Activated T-cell treated with anti-CD3 and anti-CD28 coated beads, Interleukin-2, amount 50 U/mL, for 1 hour (primary cell): ENCODE results near the gene ARHGEF38.
"Not testable (repeated sequence)": the region's sequence is repeated elsewhere in the genome, so short reads cannot be mapped to it uniquely, and the experiment has no call there.

Experiments
- DNase-seq: peaks from one replicate; pipeline ENCODE4 v3.0.0-alpha.2; 2020

Gene ARHGEF38

DNA sequence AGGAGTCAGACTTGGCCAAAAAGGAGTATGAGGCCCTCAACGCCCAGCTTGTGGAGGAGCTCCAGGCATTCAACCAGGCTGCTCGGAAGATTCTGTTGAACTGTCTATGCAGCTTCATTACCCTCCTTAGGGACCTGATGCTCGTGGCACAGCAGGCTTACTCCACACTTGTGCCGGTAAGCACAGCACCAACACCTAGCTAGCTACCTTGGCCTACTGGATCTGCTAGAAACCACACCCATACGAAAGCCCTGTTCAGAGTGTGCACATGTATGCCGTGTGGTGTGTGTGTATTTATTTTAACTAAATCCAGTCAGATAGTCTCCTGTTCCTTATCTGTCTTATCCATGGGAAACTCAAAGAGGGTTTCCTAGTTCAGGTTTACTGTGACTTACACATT, 106.8 kb downstream of the ARHGEF38 start:
- no peak for DNase-seq

DNA sequence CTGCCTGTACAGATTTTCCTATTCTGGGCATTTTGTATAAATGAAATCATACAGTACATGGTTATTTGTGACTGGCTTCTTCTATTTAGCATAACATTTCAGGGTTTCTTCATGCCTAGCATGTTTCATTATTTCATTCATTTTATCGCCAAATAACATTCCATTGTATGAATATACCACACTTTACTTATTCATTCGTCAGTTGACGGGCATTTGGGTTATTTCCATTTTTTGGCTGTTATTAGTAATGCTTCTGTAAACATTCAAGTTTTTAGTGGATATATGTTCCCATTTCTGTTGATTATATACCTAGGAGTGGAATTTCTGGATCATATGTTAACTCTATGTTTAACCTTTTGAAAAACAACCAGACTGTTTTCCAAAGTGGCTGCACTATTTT, 108.6 kb downstream of the ARHGEF38 start:
- DNase-seq: no peak

DNA sequence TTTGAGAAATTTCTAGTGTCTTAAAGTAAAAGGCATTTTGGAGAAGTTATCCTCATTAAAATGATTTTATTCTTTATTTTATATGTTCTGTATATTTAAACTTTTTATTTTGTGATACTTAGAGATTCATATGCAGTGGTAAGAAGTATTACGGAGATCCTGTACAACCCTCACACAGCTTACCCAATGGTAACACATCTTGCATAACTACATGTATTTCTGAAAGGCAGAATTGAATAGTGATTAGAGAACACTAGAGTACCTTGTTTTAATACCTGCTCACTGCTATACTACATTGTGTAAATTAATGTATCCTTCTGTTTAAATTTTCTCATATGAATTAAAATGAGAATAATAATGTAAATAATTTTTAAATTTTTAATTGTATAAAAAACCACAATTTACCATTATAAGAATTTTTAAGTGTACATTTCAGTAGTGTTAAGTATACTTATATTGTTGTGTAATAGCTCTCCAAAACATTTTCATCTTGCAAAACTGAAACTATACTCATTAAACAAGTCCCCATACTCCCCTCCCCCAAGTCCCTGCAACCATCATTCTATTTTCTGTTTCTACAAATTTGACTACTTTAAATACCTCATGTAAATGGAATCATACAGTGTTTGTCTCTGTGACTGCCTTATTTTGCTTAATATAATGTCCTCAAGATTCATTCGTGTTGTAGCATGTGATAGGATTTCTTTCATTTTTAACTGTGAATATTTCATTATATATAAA, 110.7 kb downstream of the ARHGEF38 start:
- no peak for DNase-seq

DNA sequence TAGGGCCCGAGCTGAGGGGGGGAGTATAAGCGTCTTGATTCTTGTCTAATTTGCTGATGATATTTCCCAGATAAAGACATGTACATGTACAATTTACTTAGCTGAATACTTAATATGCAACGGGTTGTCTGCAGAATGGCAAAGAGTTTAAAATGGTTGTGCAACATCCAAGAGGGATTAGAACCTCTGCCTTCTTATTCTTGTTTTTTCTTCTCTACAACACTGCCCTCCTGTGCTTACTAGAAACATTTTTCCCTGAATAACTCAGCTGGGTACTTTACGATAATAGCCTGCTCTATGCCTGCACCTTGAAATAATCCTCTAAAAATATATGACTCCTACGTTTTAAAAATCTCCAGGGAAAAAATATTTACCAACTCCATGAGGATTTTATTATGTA, 114.3 kb downstream of the ARHGEF38 start:
- DNase-seq: no peak

DNA sequence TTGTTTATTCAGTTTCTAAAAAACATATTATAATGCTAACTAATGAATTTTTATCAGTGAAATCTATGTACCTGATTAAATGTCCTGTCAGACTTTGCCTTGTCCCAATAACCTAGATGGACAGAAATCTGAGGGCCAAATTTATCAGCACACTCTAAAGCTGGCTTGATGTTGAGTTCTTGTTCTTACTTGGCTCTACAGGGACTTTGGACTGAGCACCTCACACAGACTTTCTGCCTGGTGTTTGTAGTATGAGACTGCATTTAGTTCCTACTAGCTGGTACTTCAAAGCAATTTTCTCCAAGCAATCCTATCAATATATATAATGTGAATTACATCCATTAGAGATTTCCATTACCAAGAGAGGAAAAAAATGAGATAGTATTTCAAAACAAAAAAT, 118.3 kb downstream of the ARHGEF38 start:
- no peak for DNase-seq

DNA sequence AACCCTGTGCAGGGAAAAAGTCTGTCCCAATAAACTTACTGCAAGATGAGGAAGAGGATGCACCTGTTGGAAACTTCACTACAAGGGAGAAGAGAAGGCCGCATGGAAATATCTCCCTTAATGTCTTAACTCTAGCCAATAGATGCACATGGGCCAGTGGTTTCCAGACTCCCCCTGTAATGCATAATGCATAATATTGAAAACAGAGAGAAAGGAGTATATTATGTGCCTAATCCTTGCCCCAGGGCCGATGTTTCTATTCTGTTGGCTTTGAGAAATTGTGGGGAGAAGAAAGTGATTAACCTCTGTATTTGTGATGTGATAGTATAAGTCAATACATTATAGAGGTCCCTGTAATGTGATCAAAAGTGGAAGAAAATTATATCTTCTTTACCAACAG, 118.9 kb downstream of the ARHGEF38 start:
- DNase-seq: no peak

DNA sequence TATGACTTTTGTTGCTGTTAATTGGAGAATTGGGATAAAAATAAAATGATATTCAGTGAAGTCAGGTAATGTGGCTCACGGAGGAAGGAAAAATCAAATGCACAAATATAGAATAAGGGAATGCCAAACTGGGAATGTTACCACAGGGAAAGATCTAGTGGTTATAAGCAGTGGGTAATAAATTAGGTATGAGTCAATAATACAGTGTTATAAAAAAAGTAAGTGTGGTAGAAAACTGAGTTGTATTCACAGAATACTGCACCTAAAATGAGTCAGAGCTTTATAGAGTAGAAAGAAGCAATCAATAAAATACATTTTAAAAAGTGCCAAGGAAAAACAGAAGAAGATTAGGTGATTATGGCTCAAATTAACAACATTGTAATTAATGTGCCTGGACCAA, 121.6 kb downstream of the ARHGEF38 start:
- DNase-seq: no peak

DNA sequence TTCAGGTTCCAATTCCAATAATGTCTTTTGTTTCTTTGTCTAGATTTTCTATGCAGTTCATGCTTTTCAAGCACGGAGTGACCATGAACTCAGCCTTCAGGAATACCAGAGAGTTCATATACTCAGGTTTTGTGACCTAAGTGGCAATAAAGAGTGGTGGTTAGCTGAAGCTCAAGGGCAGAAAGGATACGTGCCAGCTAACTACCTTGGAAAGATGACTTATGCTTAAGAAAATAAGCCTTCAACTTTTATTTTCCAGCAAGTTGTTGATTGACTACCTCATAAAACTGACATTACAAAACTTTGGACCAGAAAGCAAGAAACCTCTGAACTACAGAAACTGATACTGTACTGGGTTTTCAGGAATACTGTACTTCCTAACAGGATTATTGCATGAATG, 125.3 kb downstream of the ARHGEF38 start:
- DNase-seq: no peak

DNA sequence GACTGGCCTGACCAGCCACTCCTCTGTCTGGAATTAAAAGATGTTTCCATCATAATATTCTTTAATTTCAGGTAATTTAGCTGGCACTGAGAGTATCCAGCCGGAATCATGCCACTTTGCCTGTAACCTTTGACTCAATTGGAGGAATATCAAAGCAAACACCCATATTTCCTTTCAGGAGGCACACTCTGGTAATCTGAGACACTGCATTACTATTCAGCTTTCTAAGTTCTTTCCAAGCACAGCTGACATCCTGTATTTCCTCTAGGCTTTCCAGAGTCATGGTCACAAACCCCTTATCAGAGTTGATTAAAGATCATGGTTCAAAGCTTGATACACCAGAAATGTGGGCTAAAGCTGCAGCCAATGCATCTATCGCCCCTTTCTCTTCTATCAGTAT, 126.8 kb downstream of the ARHGEF38 start:
- no peak for DNase-seq

DNA sequence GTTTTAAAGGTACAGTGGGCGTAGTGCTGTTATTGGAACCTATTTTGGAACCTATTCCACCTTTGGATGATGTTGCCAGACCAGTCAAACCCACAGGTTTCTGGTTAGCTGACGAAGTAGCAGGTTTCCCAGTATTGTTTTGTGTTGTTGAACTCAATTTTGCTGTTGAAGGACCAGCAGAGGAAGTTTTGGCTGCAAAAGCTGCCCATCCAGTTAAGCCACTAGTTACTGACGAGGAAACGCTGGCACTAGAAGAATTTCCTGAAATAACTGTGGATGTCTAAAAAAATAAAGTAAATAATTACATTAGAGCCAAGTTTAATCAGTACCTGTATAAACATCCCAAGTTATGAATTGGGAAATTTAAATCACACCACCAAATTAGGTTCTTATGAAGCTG, 130.6 kb downstream of the ARHGEF38 start:
- DNase-seq: no peak

DNA sequence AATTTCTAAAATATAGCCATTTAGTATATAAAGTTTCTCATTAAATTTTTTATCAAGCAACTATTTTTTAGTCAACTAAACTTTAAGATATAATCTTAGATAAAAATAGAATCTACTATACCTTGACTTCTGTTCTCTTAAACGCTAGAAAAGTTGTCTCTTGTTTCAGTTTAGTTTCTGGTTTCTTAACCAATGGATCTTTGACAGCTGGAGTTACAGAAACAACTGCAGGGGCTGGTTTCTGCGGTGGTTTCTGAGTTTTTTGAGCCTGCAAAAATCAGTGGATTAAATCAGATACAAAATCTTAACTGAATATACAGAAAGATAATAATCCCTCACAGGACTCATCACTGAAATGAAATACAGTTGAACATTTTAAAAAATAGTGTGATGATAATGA, 134.2 kb downstream of the ARHGEF38 start:
- DNase-seq: no peak

DNA sequence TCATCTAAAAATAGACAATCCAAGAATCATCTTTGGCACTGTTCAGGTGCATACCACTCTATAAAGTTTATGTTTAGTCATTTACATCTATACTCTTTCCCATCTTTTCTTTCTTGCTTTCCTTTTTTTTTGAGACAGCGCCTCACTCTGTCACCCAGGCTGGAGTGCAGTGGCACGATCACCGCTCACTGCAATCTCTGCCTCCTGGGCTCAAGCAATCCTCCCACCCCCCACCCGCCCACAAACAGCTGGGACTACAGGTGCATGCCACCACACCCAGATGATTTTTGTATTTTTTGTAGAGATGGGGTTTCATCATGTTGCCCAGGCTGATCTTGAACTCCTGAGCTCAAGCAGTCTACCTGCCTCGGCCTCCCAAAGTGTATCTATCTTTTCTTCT, 142.4 kb downstream of the ARHGEF38 start:
- not testable (repeated sequence) for DNase-seq

DNA sequence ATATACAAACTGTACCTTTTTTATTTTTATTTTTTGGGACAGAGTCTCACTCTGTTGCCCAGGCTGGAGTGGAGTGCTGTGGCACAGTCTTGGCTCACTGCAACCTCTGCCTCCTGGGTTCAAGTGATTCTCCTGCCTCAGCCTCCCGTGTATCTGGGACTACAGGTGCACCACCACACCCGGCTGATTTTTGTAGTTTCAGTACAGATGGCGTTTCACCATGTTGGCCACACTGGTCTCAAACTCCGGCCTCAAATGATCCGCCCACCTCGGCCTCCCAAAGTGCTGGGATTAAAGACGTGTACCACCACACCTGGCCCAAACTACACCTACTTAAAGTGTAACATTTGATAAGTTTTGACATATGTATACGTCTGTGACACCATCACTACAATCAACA, 143.4 kb downstream of the ARHGEF38 start:
- not testable (repeated sequence) for DNase-seq

DNA sequence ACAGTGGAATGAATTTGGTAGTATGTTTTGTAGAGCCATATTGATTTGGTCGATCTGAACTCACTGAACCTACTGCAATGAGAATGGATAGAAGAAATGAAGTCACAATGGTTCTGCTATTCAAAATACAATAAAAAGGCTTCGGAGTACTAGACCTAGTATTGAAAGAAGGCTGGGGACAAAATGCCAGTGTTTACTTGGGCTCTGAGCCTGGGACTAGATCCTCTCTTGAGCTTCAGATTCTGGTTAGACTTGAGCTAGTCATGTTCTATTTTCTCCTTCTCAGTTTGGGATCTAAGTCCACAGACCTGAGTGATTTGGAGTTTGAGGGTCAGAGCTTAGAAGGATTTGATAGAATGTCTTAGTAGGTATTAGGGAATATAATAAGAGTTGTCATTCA, 146.2 kb downstream of the ARHGEF38 start:
- no peak for DNase-seq

DNA sequence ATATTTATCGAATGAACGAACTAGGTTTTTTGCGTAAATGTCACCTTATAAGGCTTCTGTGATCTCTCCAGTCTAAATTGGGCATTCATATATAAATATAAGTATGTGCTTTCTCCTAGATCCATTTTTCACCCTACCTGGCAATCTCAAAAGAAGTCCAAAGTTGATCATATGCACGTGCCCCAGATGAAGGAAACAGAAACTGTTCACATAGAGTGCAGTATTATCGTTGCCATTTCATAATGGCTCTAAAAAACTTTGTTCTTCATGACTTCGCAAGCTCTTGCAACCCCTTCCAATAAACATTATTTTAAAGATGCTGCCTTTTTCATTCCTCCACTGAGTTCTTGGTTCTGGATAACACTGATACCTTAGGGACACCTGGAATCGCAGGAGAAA, 155.4 kb downstream of the ARHGEF38 start:
- no peak for DNase-seq

DNA sequence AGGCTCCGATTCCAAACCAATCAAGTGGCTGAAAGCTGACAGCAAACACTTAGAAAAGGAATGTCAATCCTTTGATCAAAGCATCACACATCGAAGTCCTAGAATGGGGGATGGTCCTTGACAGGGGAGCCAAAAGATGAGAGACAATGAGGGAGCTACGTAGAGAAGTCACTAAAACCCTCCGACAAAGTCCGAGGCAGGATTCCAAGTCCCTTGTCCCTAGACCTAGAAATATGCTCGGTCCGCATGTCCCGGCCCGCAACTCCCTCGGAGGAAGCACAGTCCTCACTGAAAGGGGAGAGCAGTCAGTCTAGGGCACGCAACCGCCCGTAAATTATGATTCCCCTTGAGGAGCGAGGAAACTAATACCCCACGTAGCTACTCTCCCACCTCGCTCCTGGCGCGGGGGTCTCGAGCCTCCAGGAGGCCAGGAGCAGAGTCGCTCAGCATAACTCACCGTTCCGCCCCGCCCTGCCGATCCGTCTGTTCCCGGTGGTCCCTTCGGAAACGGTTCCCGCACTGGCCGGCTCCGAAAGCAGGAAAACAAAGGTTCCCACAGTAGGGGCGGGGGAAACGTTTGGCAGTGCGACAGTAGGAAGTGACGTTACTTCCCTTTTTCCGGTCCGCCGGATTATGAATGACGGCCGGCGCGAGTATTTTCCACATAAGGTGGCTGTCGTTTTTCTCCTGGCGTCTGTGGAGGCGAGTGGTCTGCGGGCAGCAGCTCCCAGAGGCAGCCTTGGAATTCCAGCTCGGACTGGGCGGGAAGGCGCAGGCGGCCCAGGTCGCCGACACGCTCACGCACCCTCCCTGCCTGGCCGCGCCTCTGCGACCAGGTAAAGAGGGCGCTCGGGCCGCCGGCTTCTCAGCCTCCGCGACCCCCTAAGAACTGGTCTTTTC, 156.0 kb downstream of the ARHGEF38 start, which contains the start of the genes GSTCD and INTS12:
Gene GSTCD, plus strand, starts transcription at position 604 of the 900 bp plus-strand sequence. CDS start 8,830 bp downstream, outside the sequence.
Gene INTS12, minus strand, starts transcription at position 509 of the 900 bp plus-strand sequence. CDS start 8,684 bp downstream, outside the sequence.
- peak; percentile 88 for DNase-seq

DNA sequence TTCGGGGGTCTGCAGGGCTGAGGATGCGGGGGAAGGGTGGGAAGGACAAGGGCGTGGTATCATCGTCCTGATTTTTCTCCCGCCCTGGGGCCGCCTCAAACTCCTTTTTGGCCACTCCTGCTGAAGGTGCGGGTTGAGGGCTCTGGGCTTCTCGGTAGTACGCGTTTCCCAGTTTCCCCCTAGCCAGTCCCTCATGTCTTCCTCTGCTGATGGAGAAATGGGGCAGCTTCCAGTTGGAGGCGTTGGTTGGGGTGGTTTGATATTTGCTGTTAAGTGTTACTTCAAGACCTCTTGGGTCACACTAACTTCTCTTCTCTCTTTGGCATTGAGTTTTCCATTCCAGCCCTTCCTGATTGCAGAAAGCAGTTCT, 156.6 kb downstream of the ARHGEF38 start:
- no peak for DNase-seq

DNA sequence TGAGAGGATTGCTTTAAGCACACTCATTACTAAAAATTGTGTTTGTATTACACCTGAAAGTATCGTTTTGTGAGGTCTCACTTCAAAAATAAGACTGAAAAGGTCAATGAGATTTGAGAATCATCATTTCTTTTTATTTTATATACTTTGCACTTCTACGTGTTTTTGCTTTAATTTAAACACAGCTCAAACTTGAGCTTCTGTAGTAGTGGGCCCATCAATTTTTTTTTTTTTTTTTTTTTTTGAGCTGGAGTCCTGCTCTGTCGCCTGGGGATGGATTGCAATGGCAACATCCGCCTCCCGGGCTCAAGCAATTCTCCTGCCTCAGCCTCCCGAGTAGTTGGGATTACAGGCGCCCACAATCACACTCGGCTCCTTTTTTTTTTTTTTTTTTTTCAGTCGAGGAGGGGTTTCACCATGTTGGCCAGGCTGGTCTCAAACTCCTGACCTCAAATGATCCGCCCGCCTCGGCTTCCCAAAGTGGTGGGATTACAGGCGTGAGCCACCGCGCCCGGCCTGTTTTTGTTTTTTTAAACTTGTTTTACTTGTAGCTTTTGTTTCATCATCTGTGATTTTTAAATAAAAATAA, 157.7 kb downstream of the ARHGEF38 start:
- no peak for DNase-seq

DNA sequence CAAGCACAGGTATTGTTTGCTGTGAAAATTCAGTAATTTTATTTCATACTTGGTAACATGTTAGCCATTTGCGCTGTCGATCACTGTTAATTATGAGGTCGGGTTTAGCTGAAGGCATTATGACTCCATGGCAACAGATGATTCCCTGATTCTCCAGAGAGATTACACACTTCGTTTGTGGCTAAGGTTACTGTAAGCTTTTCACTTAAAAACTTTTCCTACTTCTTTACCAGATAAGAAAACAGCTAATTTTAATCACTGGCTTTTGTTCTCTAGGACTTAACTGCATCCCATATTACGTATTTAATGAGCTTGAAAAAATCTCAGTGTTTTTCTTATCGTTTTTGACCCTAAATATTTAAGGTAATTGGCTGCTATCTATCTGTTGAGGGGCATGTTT, 158.3 kb downstream of the ARHGEF38 start:
- DNase-seq: no peak

DNA sequence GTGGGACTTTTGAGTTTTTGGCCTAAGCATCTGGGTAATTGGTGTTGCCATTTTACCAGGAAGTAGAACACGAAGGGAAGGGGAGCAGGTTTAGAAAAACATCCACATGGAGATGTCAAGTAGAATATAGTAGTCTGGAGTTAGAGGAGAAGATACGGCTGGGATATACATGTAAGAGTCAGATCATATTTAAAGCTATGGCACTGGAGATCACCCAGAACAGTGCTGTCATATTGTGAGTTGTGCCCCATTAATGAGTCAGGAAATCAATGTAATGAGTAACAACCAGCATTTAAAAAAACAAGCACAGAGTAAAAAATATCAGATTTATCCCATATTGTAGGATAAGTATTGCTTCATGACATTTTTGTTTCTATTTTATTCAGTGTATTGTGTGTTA, 160.3 kb downstream of the ARHGEF38 start:
- no peak for DNase-seq

DNA sequence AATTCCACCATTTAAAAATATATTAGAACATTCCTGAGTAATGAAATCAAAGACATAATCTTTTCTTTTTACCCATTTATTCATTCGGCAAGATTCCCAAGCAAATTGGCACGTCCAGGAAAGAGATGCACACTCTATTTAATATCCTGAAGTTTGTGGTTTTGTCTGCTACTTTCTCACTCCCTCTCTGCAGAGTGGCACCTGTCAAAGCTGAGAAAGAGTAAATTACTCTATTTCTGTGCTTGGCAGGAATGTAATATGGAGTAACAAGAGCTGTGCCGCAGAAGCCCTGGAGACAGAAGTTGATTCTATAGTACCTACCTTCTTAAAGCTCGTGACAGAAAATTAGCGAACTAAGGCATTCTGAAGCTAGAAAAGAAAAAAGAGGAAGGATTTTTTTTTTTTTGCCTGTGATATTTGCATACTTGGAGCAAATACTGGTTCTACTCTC, 161.7 kb downstream of the ARHGEF38 start:
- no peak for DNase-seq

DNA sequence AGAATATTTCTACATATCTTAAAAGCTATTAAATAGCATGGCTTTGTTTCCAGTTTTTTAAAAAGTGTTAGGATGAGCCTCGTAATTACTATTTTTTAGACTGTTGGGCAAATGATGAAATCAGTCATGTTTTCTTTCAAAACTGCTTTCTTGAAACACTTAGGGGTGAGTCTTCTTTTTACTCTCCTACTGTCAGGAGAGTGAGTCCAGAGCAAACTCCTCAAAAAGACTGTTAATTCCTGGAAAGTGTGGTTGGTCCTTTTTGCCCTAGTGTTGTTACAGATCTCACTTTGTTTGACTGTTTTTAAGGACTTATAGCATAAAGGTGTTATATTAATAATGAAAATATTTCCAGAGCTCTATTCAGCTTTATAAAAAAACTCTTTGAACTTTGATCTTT, 162.5 kb downstream of the ARHGEF38 start:
- DNase-seq: no peak

DNA sequence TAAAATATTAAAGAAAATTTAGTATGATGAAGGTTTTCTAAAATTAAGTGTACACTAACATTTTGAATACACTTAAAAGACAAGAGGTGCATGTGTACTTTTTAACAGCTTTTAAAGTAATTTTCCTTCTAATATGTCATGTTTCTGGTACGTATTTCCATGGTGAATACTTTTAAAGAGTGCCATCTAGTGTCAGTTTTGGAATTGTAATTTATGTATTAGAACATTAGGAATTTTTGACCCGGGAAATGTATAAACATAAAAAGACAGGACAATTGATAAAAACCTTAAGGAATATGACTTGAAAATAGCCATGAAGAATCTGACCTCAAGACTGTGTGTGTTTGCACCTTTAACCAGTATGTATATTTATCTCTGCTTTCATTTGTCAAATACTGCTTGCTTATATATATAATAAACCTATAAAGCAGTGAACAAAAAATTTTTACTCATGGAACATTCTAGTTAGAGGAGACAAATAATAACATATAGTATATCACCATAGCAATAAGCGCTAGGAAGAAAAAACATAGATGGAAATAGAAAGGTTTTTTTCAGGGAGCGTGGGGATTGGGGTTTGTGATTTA, 163.4 kb downstream of the ARHGEF38 start:
- no peak for DNase-seq
